GM12875 (cell line): ENCODE data around the gene KCNB1.
"Not testable (repeated sequence)": the region's sequence is repeated elsewhere in the genome, so short reads cannot be mapped to it uniquely, and the experiment has no call there.

Source experiments
- H3K4me3 ChIP-seq: one replicate; pipeline ENCODE4 v1.5.1; 2011; ENCODE audit warnings: low read depth, low read length, control low read depth
- TF ChIP-seq, protein P1 (sequence below): IDR thresholded peaks from 2 replicates; pipeline ENCODE4 v1.5.1; 2011; ENCODE audit warnings: low read depth, mild to moderate bottlenecking, control low read depth, inconsistent platforms, low read length, moderate library complexity, borderline replicate concordance; ENCODE audit not compliant: insufficient read depth

KCNB1 gene

DNA sequence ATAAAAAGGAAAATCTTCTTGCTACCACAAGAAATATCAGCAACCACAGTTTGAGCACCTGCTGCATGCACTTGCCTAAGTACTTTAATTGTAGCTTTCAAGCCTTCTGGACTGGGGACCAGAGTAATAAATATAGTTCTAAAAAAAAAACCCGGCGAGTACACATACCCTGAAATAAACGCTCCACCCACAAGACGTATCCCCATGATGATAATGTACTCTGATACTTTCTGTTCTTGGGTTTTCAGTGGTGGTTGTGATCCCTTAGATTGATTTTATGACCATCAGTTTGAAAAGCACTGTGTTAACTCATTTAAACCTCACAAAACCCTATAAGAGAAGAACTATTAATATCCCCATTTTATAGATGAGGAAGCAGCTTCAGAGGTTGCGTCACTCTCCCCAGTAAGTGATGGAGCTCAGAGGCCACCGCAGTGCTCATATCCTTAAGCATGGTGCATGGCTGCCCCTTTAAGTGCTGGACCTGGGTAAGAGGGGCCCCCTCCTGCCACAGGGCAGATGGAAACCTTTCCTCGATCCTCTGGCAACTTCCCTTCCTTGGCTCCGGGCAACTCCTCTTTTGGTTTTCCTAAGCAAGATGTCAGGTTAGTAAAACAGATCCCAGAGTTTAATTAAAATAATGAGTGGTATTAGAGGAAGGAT is 67.3 kb downstream of the KCNB1 start:
- TF ChIP-seq, protein P1, sequence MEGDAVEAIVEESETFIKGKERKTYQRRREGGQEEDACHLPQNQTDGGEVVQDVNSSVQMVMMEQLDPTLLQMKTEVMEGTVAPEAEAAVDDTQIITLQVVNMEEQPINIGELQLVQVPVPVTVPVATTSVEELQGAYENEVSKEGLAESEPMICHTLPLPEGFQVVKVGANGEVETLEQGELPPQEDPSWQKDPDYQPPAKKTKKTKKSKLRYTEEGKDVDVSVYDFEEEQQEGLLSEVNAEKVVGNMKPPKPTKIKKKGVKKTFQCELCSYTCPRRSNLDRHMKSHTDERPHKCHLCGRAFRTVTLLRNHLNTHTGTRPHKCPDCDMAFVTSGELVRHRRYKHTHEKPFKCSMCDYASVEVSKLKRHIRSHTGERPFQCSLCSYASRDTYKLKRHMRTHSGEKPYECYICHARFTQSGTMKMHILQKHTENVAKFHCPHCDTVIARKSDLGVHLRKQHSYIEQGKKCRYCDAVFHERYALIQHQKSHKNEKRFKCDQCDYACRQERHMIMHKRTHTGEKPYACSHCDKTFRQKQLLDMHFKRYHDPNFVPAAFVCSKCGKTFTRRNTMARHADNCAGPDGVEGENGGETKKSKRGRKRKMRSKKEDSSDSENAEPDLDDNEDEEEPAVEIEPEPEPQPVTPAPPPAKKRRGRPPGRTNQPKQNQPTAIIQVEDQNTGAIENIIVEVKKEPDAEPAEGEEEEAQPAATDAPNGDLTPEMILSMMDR = no peak
- H3K4me3 ChIP-seq = no peak overlapping the region

DNA sequence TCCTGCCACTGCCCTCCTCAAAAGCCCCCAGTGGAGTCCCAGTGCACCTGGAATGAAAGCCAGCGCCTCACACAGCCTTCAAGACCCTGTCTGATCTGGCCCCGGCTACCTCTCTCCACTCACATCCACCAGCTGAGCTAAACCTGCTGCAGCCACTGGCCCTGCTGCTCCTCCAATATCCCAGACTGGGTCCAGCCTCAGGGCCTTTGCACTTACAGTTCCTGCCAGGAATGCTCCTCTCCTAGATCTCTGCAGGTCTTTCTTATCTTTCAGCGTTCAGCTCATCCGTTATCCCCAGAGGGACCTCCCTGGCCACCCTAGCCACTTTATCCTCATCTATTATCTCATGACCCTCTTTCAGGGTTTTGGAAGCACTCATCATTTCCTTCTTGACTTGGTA is 68.8 kb downstream of the KCNB1 start:
- TF ChIP-seq, protein P1 = no peak
- H3K4me3 ChIP-seq = no peak overlapping the region

DNA sequence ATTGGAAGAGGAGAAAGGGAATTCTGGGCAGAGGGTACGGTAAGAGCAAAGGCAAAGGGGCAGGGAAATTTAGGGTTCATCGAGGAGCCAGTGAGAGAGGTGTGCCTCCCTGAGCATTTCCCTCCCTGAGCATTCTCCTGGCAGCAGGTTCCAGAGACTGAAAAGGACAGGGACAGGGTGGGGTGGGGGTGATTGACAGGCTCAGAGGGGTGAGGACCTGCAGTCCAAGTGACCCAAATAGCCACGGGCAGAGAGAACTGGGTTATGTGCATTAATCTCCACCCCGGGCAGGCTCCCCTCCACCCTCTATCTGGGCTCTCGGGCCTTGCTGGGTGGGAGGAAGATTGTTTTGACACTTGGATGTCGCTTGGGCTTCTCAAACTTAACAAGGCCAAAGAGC is 69.5 kb downstream of the KCNB1 start:
- no peak overlapping the region for H3K4me3 ChIP-seq
- TF ChIP-seq, protein P1 = no peak

DNA sequence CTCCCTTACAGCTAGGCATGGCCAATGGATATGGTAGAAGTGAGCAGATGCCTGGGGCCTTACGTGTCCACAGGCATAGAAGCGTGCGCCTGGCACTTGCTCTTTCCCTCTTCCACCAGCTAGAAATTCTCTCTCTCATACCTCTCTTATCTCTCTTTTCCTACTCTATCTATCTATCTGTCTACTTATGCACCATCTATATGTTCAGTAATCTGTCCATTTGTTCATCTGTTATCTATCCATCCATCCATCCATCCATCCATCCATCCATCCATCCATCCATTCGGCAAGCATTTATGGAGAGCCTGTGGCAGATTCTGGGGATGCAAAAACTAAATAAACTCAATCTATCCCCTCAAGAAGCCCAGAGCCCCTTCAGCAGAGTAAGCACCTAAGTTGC is 70.2 kb downstream of the KCNB1 start:
- H3K4me3 ChIP-seq = no peak overlapping the region
- TF ChIP-seq, protein P1 = no peak

DNA sequence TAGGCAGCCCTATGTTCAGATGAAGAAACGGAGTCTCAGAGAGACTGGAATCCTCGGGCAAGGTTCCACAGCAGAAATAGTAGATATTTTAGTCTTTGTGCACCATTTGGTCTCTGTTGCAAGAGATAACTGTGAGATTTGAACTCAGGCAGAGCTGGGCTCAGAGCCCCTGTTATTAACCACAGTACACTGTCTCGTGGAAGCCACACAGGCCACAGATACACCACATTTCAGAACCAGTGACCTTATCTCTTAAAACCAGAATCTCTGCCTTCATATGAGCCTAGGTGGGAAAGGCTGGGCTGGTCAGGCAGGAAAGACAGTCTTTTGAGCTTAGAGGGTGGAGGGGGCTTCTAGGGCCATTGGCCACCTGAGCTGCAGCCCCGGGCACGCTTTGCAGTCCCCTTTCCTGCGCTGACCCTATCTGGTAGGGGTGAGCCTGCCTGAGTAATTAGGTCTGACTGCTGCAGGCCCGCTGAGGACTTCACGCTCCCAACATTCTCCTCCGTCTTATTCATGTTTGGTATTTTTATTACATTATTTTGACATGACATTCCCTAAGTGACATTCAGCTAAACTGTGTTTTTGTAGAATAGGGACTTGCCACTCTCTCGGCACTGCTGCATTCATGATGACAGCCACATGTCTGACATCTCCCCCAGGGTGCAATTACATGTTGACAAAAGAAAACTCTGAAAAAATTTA is 71.1 kb downstream of the KCNB1 start:
- H3K4me3 ChIP-seq = no peak overlapping the region

DNA sequence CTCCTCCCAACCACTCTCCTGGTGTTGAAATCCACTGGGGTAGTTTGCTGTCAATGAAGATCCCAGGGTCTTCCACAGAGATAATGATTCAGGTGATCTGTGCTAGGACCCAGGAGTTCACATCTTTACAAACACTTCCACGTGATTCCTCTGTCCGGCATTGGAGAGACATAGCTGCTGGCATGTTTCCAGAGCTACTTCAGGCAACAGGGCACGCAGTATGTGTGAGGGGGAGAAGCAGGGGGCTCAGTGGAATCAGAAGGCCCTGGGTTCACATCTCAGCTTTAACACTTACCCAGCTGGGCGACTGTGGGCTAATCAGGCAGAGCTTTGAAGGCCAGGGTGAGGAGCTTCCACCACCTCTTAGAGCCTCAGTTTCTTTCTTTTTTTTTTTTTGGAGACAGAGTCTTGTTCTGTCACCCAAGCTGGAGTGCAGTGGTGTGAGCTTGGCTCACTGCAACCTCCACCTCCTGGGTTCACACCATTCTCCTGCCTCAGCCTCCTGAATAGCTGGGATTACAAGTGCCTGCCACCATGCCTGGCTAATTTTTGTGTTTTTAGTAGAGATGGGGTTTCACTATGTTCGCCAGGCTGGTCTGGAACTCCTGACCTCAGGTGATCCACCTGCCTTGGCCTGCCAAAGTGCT is 72.4 kb downstream of the KCNB1 start:
- H3K4me3 ChIP-seq = not testable (repeated sequence)

More for the DNA sequence above, 71.1 kb downstream of the KCNB1 start:
- TF ChIP-seq, protein P1 = no peak

DNA sequence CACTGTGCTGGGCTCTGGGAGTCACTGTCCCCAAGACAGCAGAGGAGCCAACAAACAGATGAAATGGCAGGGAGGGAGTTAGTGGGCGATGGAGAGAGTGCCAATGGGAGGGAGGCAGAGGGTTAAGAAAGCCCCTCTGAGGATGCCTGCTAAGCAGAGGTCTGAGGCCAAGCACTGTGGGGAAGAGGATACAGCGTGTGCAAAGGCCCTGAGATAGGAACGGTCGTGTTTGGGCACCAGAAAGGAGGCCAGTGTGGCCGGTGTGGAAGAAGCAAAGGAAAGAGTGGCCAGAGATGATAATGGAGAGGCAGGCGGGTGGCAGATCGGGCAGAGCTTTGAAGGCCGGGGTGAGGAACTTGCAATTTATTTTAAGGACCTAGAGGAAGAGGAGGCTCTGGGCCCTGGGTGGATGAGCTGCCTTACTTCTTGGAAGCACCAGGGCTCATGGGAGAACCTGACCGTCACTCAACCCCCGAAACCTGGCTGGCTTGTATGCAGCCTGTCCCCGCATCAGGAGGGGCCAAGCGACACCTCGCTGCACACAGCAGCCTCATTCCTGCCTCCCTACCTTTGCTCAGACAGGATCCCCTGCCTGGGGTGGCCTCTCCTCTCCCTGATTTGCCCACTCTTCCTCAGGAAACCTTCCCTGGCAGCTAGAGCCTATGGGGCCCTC is 73.0 kb downstream of the KCNB1 start:
- H3K4me3 ChIP-seq = no peak overlapping the region
- TF ChIP-seq, protein P1 = no peak
